Cardiac fibroblast (primary cell): ENCODE results near the gene ITPR2.

Experiments used
- DNase-seq, 2 donors: peaks; one replicate each; pipeline versions ENCODE4 v3.0.0 to v3.0.0-alpha.2; 2010; ENCODE audit warnings: low read depth in 2 of 2
- H3K4me3 ChIP-seq, 2 donors: replicated peaks in 1 of 2; 1 replicate in 1 of 2; 2 replicates in 1 of 2; pipeline ENCODE4 v1.5.1; 2011; ENCODE audit warnings: low read depth in 2 of 2, low read length in 2 of 2, mild to moderate bottlenecking in 2 of 2, moderate library complexity in 1 of 2
- TF ChIP-seq, protein P1 (sequence below): IDR thresholded peaks from one replicate; pipeline ENCODE4 v1.5.1; 2011; ENCODE audit warnings: low read depth, mild to moderate bottlenecking, low read length, inconsistent platforms

Gene ITPR2

DNA sequence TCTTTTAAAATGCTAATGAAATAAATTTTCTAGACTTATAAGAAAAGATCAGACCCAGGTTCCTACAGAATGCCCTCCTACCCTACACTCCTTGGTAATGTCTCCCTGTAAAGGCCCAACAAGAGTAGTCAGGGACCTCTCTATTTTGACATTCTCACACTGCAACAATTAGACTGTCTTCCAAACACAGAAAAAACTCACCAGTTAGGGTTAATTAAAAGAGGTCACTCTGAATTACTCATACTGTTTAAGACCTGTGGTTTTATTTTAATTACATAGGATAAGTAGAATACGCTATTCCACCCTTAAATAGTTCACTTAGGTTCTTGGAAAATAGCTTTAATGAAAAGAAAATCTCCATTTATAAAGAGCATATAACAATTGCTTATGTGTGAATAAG is 142.4 kb downstream of the ITPR2 start:
- no peak overlapping the region for H3K4me3 ChIP-seq
- DNase-seq = no peak
- TF ChIP-seq, protein P1, sequence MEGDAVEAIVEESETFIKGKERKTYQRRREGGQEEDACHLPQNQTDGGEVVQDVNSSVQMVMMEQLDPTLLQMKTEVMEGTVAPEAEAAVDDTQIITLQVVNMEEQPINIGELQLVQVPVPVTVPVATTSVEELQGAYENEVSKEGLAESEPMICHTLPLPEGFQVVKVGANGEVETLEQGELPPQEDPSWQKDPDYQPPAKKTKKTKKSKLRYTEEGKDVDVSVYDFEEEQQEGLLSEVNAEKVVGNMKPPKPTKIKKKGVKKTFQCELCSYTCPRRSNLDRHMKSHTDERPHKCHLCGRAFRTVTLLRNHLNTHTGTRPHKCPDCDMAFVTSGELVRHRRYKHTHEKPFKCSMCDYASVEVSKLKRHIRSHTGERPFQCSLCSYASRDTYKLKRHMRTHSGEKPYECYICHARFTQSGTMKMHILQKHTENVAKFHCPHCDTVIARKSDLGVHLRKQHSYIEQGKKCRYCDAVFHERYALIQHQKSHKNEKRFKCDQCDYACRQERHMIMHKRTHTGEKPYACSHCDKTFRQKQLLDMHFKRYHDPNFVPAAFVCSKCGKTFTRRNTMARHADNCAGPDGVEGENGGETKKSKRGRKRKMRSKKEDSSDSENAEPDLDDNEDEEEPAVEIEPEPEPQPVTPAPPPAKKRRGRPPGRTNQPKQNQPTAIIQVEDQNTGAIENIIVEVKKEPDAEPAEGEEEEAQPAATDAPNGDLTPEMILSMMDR = no peak

DNA sequence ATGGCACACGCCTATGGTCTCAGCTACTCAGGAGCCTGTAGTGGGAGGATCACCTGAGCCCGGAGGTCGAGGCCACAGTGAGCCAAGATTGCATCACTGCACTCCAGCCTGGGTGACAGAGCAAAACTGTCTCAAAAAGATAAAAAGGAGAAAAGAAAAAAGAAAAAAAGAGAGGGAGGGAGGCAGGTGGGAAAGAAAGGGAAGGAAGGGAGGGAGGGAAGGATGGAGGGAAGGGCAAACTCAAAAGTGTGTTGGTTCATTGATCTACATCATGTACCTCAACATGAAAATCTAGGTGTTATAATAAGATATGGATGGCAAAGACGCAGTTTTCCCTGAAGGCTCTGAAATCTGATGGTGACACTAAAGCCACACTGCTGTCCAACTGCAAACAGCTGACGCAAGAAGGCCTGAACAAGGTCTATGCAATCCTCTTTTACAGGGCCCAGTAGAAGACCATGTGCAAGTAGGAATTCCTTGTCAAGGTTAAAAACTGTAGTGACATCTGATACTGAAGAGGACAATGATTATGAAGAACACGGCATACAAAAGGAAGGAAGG is 143.6 kb downstream of the ITPR2 start:
- H3K4me3 ChIP-seq = no peak overlapping the region
- DNase-seq = no peak
- TF ChIP-seq, protein P1 = no peak

DNA sequence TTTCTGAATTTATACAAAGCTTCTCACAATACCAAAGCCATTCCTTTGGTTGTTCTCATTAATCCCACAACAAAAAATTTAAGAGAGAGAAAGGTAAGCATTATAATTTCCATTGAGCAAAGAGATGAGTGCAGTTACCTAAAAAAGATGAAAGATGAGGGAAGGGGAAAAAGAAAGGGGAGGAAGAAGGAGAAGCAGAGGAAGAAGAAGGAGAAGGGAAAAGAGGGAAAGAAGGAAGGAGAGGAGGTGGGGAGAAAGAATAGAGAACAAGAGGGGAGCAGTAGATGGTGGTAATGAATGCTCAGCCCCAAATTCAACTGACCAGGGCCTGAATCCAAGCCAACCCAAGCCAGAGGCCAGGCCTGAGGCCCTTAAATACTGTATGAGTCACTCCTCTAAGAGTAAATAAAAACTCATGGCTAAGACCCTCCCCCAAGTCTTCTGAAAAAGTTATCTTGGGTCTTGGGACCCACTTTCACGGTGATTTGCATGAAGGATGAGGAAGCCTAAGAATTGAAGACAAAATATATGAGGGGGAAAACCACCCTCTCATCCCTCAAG is 144.6 kb downstream of the ITPR2 start:
- no peak overlapping the region for H3K4me3 ChIP-seq
- TF ChIP-seq, protein P1 = no peak
- no peak for DNase-seq

DNA sequence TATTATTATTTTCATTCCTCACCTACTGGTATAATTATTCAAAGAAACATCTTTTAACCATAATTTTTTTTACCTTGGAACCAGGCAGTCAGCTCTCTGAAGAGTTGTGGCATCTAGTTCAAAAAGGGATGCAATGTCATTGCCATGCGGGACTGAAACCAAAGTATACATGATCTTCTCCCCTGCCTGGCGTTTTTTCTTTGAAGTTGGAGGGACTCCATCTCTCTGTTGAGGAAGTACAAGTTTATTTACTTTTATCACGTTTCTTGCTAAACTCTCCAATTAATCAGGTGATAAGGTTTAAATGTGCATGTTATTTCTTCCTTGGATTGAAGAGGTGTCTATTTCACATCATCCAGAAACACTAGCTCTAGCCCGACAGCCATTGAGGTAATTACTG is 146.6 kb downstream of the ITPR2 start:
- DNase-seq = no peak
- TF ChIP-seq, protein P1 = no peak
- no peak overlapping the region for H3K4me3 ChIP-seq

DNA sequence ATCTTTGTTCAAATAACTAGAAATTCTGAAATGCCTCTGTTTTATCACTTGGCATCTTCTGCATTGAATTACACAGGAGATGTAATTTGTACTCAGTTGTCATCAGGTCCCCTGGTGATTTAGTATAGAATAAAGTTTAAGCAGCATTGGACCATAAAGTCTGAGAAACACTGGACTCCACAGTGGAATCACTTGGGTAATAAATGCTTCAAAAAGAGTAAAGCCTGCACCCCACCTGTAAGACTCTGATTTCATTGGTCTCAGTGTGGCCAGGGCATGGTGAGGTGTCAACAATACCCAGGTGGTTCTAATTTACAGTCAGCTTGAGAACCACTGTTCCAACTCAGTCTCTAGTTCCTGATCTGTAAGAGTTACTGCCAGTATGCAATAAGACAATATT is 148.9 kb downstream of the ITPR2 start:
- H3K4me3 ChIP-seq = no peak overlapping the region
- no peak for DNase-seq
- TF ChIP-seq, protein P1 = no peak

DNA sequence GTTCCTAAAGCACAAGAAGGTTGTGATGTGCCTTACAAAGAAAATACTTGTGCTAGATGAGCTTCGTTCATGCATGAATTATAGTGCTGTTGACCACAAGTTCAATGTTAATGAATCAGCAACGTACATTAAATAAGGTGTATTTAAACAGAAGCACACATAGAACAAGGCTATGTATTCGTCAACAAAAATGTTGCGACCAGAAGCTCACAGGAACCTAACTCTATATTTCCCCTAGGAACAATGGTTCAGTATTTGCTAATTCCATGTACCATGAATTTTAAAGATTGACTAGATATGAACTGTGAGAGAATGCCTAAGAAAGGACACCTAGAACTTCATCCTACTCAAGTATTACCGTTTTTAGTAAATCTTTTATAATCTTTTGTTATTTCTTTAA is 149.6 kb downstream of the ITPR2 start:
- TF ChIP-seq, protein P1 = no peak
- DNase-seq = no peak
- H3K4me3 ChIP-seq = no peak overlapping the region
